K562 (cell line): ENCODE measurements around the gene PAN2. TPM values are rescaled to one million over a fixed set of nuclear protein-coding genes. Genes with fewer than 3 reads are reported as not detected.
A peak's percentile ranks its signal among the peaks of the same experiment; 100 is the strongest.

Experiments used
- ATF1 ChIP-seq, 2 experiments: fragments of 450-650 bp in 1 of 2; IDR thresholded peaks; 2 replicates each; pipeline ENCODE4 v1.6.1; 2016; ENCODE audit warnings: missing compliant biosample characterization in 1 of 2, missing genetic modification characterization in 1 of 2
- BMI1 ChIP-seq: fragments of 150-350 bp; IDR thresholded peaks from 2 replicates; pipeline ENCODE4 v1.6.1; 2014; ENCODE audit warnings: low read length
- DMBX1 ChIP-seq: fragments of 250-450 bp; sonication (Bioruptor Pico); IDR thresholded peaks from 2 replicates; pipeline ENCODE4 v1.8.0; 2022; ENCODE audit warnings: inconsistent platforms, mild to moderate bottlenecking, moderate library complexity, borderline replicate concordance
- HDAC2 ChIP-seq: fragments of 450-650 bp; IDR thresholded peaks from 2 replicates; pipeline ENCODE4 v1.6.1; 2016; ENCODE audit warnings: mild to moderate bottlenecking
- HNRNPK ChIP-seq: fragments of 200-400 bp; formaldehyde crosslinking; IDR thresholded peaks from one replicate; pipeline ENCODE4 v1.6.1; 2018; ENCODE audit warnings: mild to moderate bottlenecking, low read depth, low read length; ENCODE audit not compliant: poor library complexity, severe bottlenecking
- RBBP5 ChIP-seq: fragments of 200-600 bp; sonication (generic); IDR thresholded peaks from 2 replicates; pipeline ENCODE4 v1.6.1; 2012; ENCODE audit warnings: borderline replicate concordance, mild to moderate bottlenecking, low read length, control low read depth, inconsistent platforms; ENCODE audit not compliant: insufficient read depth, poor library complexity, severe bottlenecking
- SNRNP70 ChIP-seq: fragments of 200-400 bp; formaldehyde crosslinking; optimal IDR thresholded peaks from 2 replicates; pipeline ENCODE3; 2017; ENCODE audit warnings: low read depth, low read length
- STAT5A ChIP-seq: IDR thresholded peaks from 2 replicates; pipeline ENCODE4 v1.6.1; 2012; ENCODE audit warnings: low read length, inconsistent platforms, borderline replicate concordance
- ZFX ChIP-seq: sonication (generic); formaldehyde crosslinking; IDR thresholded peaks from 2 replicates; pipeline ENCODE4 v1.8.0; 2022; ENCODE audit warnings: mild to moderate bottlenecking, missing genetic modification reagents, moderate library complexity
- ZKSCAN3 ChIP-seq: fragments of 250-450 bp; sonication (Bioruptor Pico); IDR thresholded peaks from 2 replicates; pipeline ENCODE4 v1.4.0; 2020
- ZNF121 ChIP-seq: sonication (generic); formaldehyde crosslinking; conservative IDR thresholded peaks from 2 replicates; pipeline ENCODE4 v1.8.0; 2022; ENCODE audit warnings: missing genetic modification reagents
- ZNF124 ChIP-seq: sonication (generic); formaldehyde crosslinking; IDR thresholded peaks from 2 replicates; pipeline ENCODE4 v1.8.1; 2022; ENCODE audit warnings: missing genetic modification reagents
- ZNF143 ChIP-seq: sonication (generic); formaldehyde crosslinking; IDR thresholded peaks from 2 replicates; pipeline ENCODE4 v1.9.0; 2022; ENCODE audit warnings: mild to moderate bottlenecking, missing genetic modification reagents
- ZSCAN32 ChIP-seq: fragments of 450-650 bp; formaldehyde crosslinking; IDR thresholded peaks from 2 replicates; pipeline ENCODE4 v1.4.0; 2020; ENCODE audit warnings: mild to moderate bottlenecking, moderate library complexity
- polyA plus RNA-seq, 8 experiments: library from polyadenylated mRNA; depleted of rRNA in 4 of 8; stranded (reverse) in 5 of 8; unstranded in 3 of 8; fragments of >200 nt; fragmentation: Nextera tagmentation in 2 of 8; fragmentation: Illumina TruSeq in 1 of 8; extraction: Ambion mirVana in 2 of 8; extraction: Trizol in 1 of 8; gene quantifications; 2 replicates each; pipeline versions ENCODE4 v1.2.1 to v1.2.3, GENCODE V29; 2011 to 2014; ENCODE audit warnings: inconsistent platforms in 1 of 8, missing spikeins in 1 of 8
- total RNA-seq, 7 experiments: library from RNA; depleted of rRNA in 6 of 7; stranded (reverse); fragments of >200 nt in 6 of 7; fragmentation: Illumina TruSeq in 2 of 7; extraction: Trizol in 2 of 7; gene quantifications; 2 replicates each; pipeline versions ENCODE4 v1.2.1 to v1.2.3, GENCODE V29; 2011 to 2021; ENCODE audit warnings: low replicate concordance in 1 of 7
- TF ChIP-seq, protein P1 (sequence below): fragments of 250-450 bp; sonication (Bioruptor Pico); IDR thresholded peaks from 2 replicates; pipeline ENCODE4 v1.6.1; 2021; ENCODE audit warnings: mild to moderate bottlenecking
- TF ChIP-seq, protein P2 (sequence below): fragments of 150-350 bp; IDR thresholded peaks from 2 replicates; pipeline ENCODE4 v1.6.1; 2014; ENCODE audit warnings: low read depth, mild to moderate bottlenecking, low read length, borderline replicate concordance
- TF ChIP-seq, protein P3 (sequence below): sonication (generic); formaldehyde crosslinking; IDR thresholded peaks from 2 replicates; pipeline ENCODE4 v1.8.1; 2022; ENCODE audit warnings: missing genetic modification reagents
- TF ChIP-seq, protein P4 (sequence below): sonication (generic); formaldehyde crosslinking; IDR thresholded peaks from 2 replicates; pipeline ENCODE4 v1.8.1; 2023; ENCODE audit warnings: mild to moderate bottlenecking, missing genetic modification reagents
- TF ChIP-seq, protein P5 (sequence below), 2 experiments: fragments of 450-650 bp; conservative IDR thresholded peaks; 2 replicates each; pipeline ENCODE4 v1.6.1; 2017; ENCODE audit warnings: mild to moderate bottlenecking in 2 of 2, moderate library complexity in 2 of 2

The PAN2 gene
- total and polyA plus RNA-seq, 9 of the 15 experiments (the other 6 are each of a cell fraction or from before 2014, with no cell fraction given), result 15.0 to 66.1 (median 25.9) TPM

DNA sequence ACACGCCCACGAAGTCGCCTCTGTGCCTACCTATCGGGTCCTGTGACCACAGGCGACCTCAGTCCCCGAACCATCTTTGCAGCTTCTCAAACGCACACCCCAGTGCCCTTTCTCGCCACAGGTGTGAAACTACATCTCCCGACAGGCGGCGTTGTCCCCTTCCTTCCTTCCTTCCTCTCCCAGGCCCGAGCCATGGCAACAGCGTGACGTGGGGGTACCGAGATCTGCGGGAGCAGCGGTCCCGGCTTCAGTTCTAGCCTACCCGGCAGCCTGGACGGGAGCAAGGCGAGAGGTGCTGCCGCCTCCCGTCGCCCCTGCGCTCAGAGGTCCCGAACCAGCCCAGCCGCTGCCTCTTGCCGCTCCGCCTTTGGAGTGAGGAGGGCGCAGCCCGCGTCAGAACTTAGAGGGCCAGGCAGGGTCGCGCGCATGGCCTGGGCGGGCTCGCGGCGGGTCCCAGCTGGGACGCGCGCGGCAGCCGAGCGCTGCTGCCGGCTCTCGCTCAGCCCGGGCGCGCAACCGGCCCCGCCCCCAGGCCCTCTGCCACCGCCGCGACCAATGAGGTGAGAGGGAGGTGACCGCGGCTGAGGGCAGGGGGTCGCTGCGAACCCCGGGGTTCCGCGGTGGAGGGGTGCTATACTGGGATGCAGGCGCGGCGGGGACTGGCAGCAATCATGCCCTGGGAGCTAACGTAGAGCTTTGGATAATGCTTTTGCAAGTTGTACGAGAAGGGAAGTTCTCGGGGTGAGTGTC is 66.9 kb downstream of the PAN2 start, which contains the start of gene COQ10A (continued):
- TF ChIP-seq ZNF121 (CRISPR knock-in tag) (no peak), DMBX1 (CRISPR knock-in tag) (no peak), SNRNP70 (no peak), HDAC2 (peak; percentile 61), RBBP5 (peak; percentile 40), HNRNPK (peak; percentile 19), ZSCAN32 (no peak), ZNF124 (CRISPR knock-in tag) (no peak), ZFX (CRISPR knock-in tag) (peak; percentile 86), STAT5A (no peak), ATF1 (CRISPR knock-in tag; IDR thresholded peaks at IDR 0.05) (peak; percentile 8; the same call in 1 of the 2 replicates), ATF1 (tag; IDR thresholded peaks at IDR 0.05) (peak; percentile 94), ZKSCAN3 (no peak), BMI1 (no peak; the same call in 1 of the 2 replicates), ZNF143 (CRISPR knock-in tag) (peak; percentile 81)
- TF ChIP-seq, protein P1, sequence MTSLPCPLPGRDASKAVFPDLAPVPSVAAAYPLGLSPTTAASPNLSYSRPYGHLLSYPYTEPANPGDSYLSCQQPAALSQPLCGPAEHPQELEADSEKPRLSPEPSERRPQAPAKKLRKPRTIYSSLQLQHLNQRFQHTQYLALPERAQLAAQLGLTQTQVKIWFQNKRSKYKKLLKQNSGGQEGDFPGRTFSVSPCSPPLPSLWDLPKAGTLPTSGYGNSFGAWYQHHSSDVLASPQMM (CRISPR knock-in tag), result no peak
- TF ChIP-seq, protein P2, sequence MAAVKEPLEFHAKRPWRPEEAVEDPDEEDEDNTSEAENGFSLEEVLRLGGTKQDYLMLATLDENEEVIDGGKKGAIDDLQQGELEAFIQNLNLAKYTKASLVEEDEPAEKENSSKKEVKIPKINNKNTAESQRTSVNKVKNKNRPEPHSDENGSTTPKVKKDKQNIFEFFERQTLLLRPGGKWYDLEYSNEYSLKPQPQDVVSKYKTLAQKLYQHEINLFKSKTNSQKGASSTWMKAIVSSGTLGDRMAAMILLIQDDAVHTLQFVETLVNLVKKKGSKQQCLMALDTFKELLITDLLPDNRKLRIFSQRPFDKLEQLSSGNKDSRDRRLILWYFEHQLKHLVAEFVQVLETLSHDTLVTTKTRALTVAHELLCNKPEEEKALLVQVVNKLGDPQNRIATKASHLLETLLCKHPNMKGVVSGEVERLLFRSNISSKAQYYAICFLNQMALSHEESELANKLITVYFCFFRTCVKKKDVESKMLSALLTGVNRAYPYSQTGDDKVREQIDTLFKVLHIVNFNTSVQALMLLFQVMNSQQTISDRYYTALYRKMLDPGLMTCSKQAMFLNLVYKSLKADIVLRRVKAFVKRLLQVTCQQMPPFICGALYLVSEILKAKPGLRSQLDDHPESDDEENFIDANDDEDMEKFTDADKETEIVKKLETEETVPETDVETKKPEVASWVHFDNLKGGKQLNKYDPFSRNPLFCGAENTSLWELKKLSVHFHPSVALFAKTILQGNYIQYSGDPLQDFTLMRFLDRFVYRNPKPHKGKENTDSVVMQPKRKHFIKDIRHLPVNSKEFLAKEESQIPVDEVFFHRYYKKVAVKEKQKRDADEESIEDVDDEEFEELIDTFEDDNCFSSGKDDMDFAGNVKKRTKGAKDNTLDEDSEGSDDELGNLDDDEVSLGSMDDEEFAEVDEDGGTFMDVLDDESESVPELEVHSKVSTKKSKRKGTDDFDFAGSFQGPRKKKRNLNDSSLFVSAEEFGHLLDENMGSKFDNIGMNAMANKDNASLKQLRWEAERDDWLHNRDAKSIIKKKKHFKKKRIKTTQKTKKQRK, result no peak
- TF ChIP-seq, protein P3, sequence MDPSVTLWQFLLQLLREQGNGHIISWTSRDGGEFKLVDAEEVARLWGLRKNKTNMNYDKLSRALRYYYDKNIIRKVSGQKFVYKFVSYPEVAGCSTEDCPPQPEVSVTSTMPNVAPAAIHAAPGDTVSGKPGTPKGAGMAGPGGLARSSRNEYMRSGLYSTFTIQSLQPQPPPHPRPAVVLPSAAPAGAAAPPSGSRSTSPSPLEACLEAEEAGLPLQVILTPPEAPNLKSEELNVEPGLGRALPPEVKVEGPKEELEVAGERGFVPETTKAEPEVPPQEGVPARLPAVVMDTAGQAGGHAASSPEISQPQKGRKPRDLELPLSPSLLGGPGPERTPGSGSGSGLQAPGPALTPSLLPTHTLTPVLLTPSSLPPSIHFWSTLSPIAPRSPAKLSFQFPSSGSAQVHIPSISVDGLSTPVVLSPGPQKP, result no peak
- TF ChIP-seq, protein P4, sequence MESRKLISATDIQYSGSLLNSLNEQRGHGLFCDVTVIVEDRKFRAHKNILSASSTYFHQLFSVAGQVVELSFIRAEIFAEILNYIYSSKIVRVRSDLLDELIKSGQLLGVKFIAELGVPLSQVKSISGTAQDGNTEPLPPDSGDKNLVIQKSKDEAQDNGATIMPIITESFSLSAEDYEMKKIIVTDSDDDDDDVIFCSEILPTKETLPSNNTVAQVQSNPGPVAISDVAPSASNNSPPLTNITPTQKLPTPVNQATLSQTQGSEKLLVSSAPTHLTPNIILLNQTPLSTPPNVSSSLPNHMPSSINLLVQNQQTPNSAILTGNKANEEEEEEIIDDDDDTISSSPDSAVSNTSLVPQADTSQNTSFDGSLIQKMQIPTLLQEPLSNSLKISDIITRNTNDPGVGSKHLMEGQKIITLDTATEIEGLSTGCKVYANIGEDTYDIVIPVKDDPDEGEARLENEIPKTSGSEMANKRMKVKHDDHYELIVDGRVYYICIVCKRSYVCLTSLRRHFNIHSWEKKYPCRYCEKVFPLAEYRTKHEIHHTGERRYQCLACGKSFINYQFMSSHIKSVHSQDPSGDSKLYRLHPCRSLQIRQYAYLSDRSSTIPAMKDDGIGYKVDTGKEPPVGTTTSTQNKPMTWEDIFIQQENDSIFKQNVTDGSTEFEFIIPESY (CRISPR knock-in tag), result no peak; the same call in 1 of the 2 replicates
- TF ChIP-seq, protein P5, sequence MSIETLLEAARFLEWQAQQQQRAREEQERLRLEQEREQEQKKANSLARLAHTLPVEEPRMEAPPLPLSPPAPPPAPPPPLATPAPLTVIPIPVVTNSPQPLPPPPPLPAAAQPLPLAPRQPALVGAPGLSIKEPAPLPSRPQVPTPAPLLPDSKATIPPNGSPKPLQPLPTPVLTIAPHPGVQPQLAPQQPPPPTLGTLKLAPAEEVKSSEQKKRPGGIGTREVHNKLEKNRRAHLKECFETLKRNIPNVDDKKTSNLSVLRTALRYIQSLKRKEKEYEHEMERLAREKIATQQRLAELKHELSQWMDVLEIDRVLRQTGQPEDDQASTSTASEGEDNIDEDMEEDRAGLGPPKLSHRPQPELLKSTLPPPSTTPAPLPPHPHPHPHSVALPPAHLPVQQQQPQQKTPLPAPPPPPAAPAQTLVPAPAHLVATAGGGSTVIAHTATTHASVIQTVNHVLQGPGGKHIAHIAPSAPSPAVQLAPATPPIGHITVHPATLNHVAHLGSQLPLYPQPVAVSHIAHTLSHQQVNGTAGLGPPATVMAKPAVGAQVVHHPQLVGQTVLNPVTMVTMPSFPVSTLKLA (conservative IDR thresholded peaks at IDR 0.05), result peak; percentile 72 to 89
